Upper lobe of left lung (tissue), 4 donors: ENCODE data around the gene IGIP.

Source experiments
- EP300 ChIP-seq, 4 donors: sonication (generic); formaldehyde crosslinking; IDR thresholded peaks; one replicate each; pipeline ENCODE4 v1.5.1; 2017; ENCODE audit warnings: antibody characterized with exemption in 4 of 4, control low read depth in 2 of 4
- POLR2A ChIP-seq, 4 donors: fragments of 450-650 bp; IDR thresholded peaks; one replicate each; pipeline ENCODE4 v1.5.1; 2016 to 2017; ENCODE audit warnings: antibody characterized with exemption in 4 of 4, mild to moderate bottlenecking in 2 of 4
- POLR2AphosphoS5 ChIP-seq, 2 donors: sonication (generic); formaldehyde crosslinking; IDR thresholded peaks; one replicate each; pipeline ENCODE4 v1.5.1; 2017; ENCODE audit warnings: antibody characterized with exemption in 2 of 2
- TF ChIP-seq, protein P1 (sequence below), 6 experiments: fragments of 450-650 bp in 4 of 6; fragments of 200-600 bp in 2 of 6; sonication (generic) in 2 of 6; IDR thresholded peaks; one replicate each; pipeline ENCODE4 v1.5.1; 2016 to 2019; ENCODE audit warnings: antibody characterized with exemption in 6 of 6

DNA sequence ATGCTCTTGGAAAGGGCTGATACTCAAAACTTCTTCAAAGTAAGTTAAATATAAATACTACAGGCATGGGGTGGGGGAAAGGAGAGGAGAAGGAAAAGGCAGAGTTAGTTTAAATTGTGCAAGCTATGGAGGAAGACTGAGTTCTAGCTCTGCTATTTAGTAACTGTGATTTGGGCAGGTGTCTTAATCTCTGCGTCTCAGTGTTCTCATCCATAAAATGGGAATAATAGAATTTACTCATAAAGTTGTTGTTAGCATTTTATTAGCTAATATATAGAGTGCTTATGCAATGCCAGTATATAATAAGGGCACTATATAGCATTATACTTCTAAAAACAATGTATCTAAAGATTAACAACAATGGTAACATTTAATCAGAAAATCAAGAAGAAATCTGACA lies 24.6 kb upstream of the IGIP start:
- TF ChIP-seq, protein P1, sequence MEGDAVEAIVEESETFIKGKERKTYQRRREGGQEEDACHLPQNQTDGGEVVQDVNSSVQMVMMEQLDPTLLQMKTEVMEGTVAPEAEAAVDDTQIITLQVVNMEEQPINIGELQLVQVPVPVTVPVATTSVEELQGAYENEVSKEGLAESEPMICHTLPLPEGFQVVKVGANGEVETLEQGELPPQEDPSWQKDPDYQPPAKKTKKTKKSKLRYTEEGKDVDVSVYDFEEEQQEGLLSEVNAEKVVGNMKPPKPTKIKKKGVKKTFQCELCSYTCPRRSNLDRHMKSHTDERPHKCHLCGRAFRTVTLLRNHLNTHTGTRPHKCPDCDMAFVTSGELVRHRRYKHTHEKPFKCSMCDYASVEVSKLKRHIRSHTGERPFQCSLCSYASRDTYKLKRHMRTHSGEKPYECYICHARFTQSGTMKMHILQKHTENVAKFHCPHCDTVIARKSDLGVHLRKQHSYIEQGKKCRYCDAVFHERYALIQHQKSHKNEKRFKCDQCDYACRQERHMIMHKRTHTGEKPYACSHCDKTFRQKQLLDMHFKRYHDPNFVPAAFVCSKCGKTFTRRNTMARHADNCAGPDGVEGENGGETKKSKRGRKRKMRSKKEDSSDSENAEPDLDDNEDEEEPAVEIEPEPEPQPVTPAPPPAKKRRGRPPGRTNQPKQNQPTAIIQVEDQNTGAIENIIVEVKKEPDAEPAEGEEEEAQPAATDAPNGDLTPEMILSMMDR (IDR thresholded peaks at IDR 0.05): no peak
- TF ChIP-seq POLR2AphosphoS5 (IDR thresholded peaks at IDR 0.05) (no peak), POLR2A (IDR thresholded peaks at IDR 0.05) (no peak), EP300 (IDR thresholded peaks at IDR 0.05) (no peak)
